Measurements from ENCODE around the gene AIPL1. TPM values are rescaled to one million over a fixed set of nuclear protein-coding genes. Genes with fewer than 3 reads are reported as not detected.

The AIPL1 gene
- total and polyA plus RNA-seq, 2 of the 13 experiments (the other 11 are each of a cell fraction or from before 2014, with no cell fraction given) = not detected

GRCh38 chr17:6394055-6394606, 40.8 kb downstream of the AIPL1 start:
- no peaks in the 10 kb centered on the region for H3K79me2 ChIP-seq (ENCODE audit: insufficient read depth, low read length)
- H2AFZ ChIP-seq (ENCODE audit: low read length) = no peak overlapping the region
- DNase-seq (ENCODE audit: low spot score) = no peak
- H3K4me1 ChIP-seq (ENCODE audit: insufficient read depth, low read length) = peaks cover 27% of the 10 kb centered on the region
- CTCF ChIA-PET (ENCODE audit: low intra/inter-chr PET ratio, low total read pairs) = no interaction called here
- H3K27ac ChIP-seq (ENCODE audit: extremely low read length, insufficient read depth, low read length) = no peak overlapping the region
- no peaks in the 10 kb centered on the region for H4K20me1 ChIP-seq (ENCODE audit: insufficient read depth, low read length)
- no peak overlapping the region for H3K4me2 ChIP-seq (ENCODE audit: low read depth, low read length)
- no peak for FAIRE-seq
- no peaks in the 10 kb centered on the region for H3K36me3 ChIP-seq (replicated peaks in 1 of 2; ENCODE audit: control insufficient read depth in 1 of 2, insufficient read depth in 2 of 2, low read length in 2 of 2)
- peaks cover 0 to 7% of the 10 kb centered on the region in 2 experiments; a peak in 1 of 5 replicates for H3K27me3 ChIP-seq (ENCODE audit: control insufficient read depth in 1 of 2, insufficient read depth in 2 of 2, low read length in 2 of 2)
- TF ChIP-seq ZHX1 (CRISPR knock-in tag; IDR thresholded peaks at IDR 0.05; ENCODE audit: low read depth) (no peak), ZNF772 (CRISPR knock-in tag; IDR thresholded peaks at IDR 0.05) (no peak), SOX6 (IDR thresholded peaks at IDR 0.05) (no peak), SOX6 (CRISPR knock-in tag; IDR thresholded peaks at IDR 0.05) (no peak), TSC22D2 (CRISPR knock-in tag; IDR thresholded peaks at IDR 0.05; ENCODE audit: borderline replicate concordance) (no peak), ZBTB21 (CRISPR knock-in tag; IDR thresholded peaks at IDR 0.05) (no peak), PCBP2 (optimal IDR thresholded peaks at IDR 0.05; ENCODE audit: low read depth, low read length, poor library complexity, severe bottlenecking) (no peak), DMAP1 (CRISPR knock-in tag; IDR thresholded peaks at IDR 0.05) (no peak), ZNF850 (CRISPR knock-in tag; conservative IDR thresholded peaks at IDR 0.05) (no peak), SNAPC2 (CRISPR knock-in tag; IDR thresholded peaks at IDR 0.05) (no peak), ZMAT3 (CRISPR knock-in tag; conservative IDR thresholded peaks at IDR 0.05) (no peak), HNRNPK (IDR thresholded peaks at IDR 0.05; ENCODE audit: low read depth, low read length, poor library complexity, severe bottlenecking) (no peak), CHD4 (IDR thresholded peaks at IDR 0.05; ENCODE audit: borderline replicate concordance, low read length) (no peak), NAIF1 (CRISPR knock-in tag; IDR thresholded peaks at IDR 0.05; ENCODE audit: borderline replicate concordance) (no peak), ATF1 (CRISPR knock-in tag; IDR thresholded peaks at IDR 0.05) (no peak), ARNT (IDR thresholded peaks at IDR 0.05) (no peak), RFXANK (CRISPR knock-in tag; IDR thresholded peaks at IDR 0.05) (no peak)
- no peaks in the 10 kb centered on the region for H3K9me3 ChIP-seq (ENCODE audit: low read length)
- 24% methylated on average over 5 of the region's 8 CpGs for WGBS (ENCODE audit: low lambda C conversion rate)
- no TSS peak for BruUV-seq (replicated peaks)
- H3K9ac ChIP-seq (ENCODE audit: insufficient read depth, low read depth, low read length) = no peak overlapping the region
- in situ Hi-C loops (cut with HindIII; ENCODE audit: extremely low pct_ligation_motif_present, low pct_unique_long_range_greater_than_20kb) = no loop called here
- POLR2A ChIA-PET = no interaction called here
- ATAC-seq = no peak
- H3K4me3 ChIP-seq (replicated peaks in 1 of 3; ENCODE audit: insufficient read depth in 1 of 3, low read depth in 2 of 3, low read length in 3 of 3) = no peak overlapping the region
- intact Hi-C loops (cut with micrococcal nuclease; ENCODE audit: unreplicated experiment) = no loop called here
